Colon (tissue), 2 donors: Measurements from ENCODE around the gene GPATCH1.
A peak's percentile ranks its signal among the peaks of the same experiment; 100 is the strongest.
"Not testable (repeated sequence)": the region's sequence is repeated elsewhere in the genome, so short reads cannot be mapped to it uniquely, and the experiment has no call there.

Source experiments
- FAIRE-seq: peaks from 2 replicates; lab custom pipeline; 2012; peaks lifted over from hg19 to GRCh38; lab: Jason Lieb, UNC
- donor health status: control.
- donor health status: control.

GPATCH1 gene

GRCh38 chr19:33158365-33158764, 77.4 kb downstream of the GPATCH1 start:
- no peak for FAIRE-seq

- no peak for FAIRE-seq
These were observed 78.2 kb downstream of the GPATCH1 start for GRCh38 chr19:33159149-33159548.

- no peak for FAIRE-seq
These were observed 78.9 kb downstream of the GPATCH1 start for GRCh38 chr19:33159893-33160292.

GRCh38 chr19:33161201-33161600, 80.2 kb downstream of the GPATCH1 start:
- FAIRE-seq: no peak

GRCh38 chr19:33163481-33163880, 82.5 kb downstream of the GPATCH1 start:
- no peak for FAIRE-seq

GRCh38 chr19:33166037-33166436, 85.1 kb downstream of the GPATCH1 start:
- FAIRE-seq: not testable (repeated sequence)

- no peak for FAIRE-seq
These were observed 86.5 kb downstream of the GPATCH1 start for GRCh38 chr19:33167438-33167837.

GRCh38 chr19:33168528-33168927, 87.5 kb downstream of the GPATCH1 start:
- no peak for FAIRE-seq

- peak; percentile 43 for FAIRE-seq
These were observed 90.3 kb downstream of the GPATCH1 start for GRCh38 chr19:33171222-33171795.

GRCh38 chr19:33171916-33172359, 91.0 kb downstream of the GPATCH1 start:
- no peak for FAIRE-seq

GRCh38 chr19:33174186-33174585, 93.2 kb downstream of the GPATCH1 start:
- FAIRE-seq: no peak

- FAIRE-seq: no peak
These were observed 94.3 kb downstream of the GPATCH1 start for GRCh38 chr19:33175156-33175782.

- FAIRE-seq: no peak
These were observed 95.1 kb downstream of the GPATCH1 start for GRCh38 chr19:33175886-33176669.

GRCh38 chr19:33176670-33177416, 95.9 kb downstream of the GPATCH1 start:
- FAIRE-seq: no peak

- no peak for FAIRE-seq
These were observed 96.5 kb downstream of the GPATCH1 start for GRCh38 chr19:33177417-33177979.
